Endothelial cell of umbilical vein (primary cell): ENCODE data around the gene HPS3. TPM values are rescaled to one million over a fixed set of nuclear protein-coding genes. Genes with fewer than 3 reads are reported as not detected.

Experiments
- polyA plus RNA-seq, 4 experiments: library from polyadenylated mRNA; depleted of rRNA in 3 of 4; stranded (reverse) in 3 of 4; unstranded in 1 of 4; fragments of >200 nt; gene quantifications; 2 replicates each; pipeline versions ENCODE4 v1.2.1 to v1.2.3, GENCODE V29; 2011 to 2012; ENCODE audit warnings: missing spikeins in 1 of 4
- small RNA-seq: library from RNA; depleted of rRNA; stranded (forward); fragments of <200 nt; gene quantifications from one replicate; pipeline ENCODE3, GENCODE V24; 2012; ENCODE audit warnings: low replicate concordance, low read depth; ENCODE audit not compliant: insufficient read depth, insufficient read length
- total RNA-seq: library from RNA; stranded (reverse); gene quantifications from 2 replicates; pipeline ENCODE4 v1.2.3, GENCODE V29; 2021

Gene HPS3
- total and polyA plus RNA-seq, 2 donors (not counting 3 experiments of a cell fraction or from before 2014, with no cell fraction given) = 8.8 to 16.1 TPM

Small RNA genes lying within 50 kb of the gene (small RNA-seq; reads per million reads assigned to genes)
- not detected for gene RF00019

Other genes starting within 250 kb of the HPS3 start
- 46.8 and 58.5 TPM in 2 replicates for gene GYG1, start 138.1 kb upstream of the HPS3 start, total RNA-seq
- 24.7 and 25.2 TPM in 2 replicates for gene GYG1, start 138.1 kb upstream of the HPS3 start, polyA plus RNA-seq
- 23.2 and 24.6 TPM in 2 replicates for gene HLTF, start 43.1 kb upstream of the HPS3 start, total RNA-seq
- 4.7 and 8.7 TPM in 2 replicates for gene HLTF, start 43.1 kb upstream of the HPS3 start, polyA plus RNA-seq
- gene CP, start 92.2 kb downstream of the HPS3 start, total RNA-seq = not detected in 2 replicates
- gene CP, start 92.2 kb downstream of the HPS3 start, polyA plus RNA-seq = not detected in 2 replicates
- gene TM4SF18, start 204.0 kb downstream of the HPS3 start, total RNA-seq = 142 and 158 TPM in 2 replicates
- 150 and 163 TPM in 2 replicates for gene TM4SF18, start 204.0 kb downstream of the HPS3 start, polyA plus RNA-seq
- gene TM4SF1, start 248.0 kb downstream of the HPS3 start, total RNA-seq = 559 and 619 TPM in 2 replicates
- 1,270 and 1,407 TPM in 2 replicates for gene TM4SF1, start 248.0 kb downstream of the HPS3 start, polyA plus RNA-seq